NK-92 (cell line): Measurements from ENCODE around the gene SIRT1.
"Not testable (repeated sequence)": the region's sequence is repeated elsewhere in the genome, so short reads cannot be mapped to it uniquely, and the experiment has no call there.

Experiments used
- DNase-seq: peaks from one replicate; lab custom pipeline; 2025; ENCODE audit not compliant: unreplicated experiment; lab: John Stamatoyannopoulos, UW

The SIRT1 gene

GRCh38 chr10:67955614-67956013 lies 71.2 kb downstream of the SIRT1 start:
- DNase-seq, result no peak

DNA sequence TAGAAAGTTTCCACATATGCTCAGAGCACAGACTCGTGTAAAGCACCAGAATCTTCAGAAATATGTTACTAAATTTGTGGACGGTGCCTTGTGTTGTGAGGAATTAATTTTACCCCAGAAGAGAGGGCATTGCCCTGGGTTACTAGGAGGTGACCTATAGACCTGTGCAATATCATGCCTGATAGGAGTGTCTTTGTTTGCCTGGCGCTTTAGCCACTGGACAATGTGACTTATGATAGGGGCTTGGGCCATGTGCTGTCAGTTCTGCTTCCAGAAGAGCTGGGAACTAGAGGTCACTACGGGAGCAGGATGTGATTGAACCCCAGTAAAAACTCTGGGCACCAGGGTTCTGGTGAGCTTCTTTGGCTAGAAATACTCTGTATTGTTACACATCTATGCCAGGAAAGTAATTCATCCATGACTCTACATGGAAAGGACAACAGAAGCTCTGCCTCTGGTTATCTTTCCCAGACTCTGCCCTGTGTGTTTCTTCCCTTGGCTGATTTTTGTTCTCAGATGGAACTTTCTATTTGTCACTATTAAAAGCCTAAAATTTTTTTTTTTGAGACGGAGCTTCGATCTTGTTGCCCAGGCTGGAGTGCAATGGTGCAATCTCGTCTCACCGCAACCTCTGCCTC lies 75.5 kb downstream of the SIRT1 start:
- DNase-seq, result no peak

GRCh38 chr10:67965456-67965855 lies 81.0 kb downstream of the SIRT1 start:
- no peak for DNase-seq

DNA sequence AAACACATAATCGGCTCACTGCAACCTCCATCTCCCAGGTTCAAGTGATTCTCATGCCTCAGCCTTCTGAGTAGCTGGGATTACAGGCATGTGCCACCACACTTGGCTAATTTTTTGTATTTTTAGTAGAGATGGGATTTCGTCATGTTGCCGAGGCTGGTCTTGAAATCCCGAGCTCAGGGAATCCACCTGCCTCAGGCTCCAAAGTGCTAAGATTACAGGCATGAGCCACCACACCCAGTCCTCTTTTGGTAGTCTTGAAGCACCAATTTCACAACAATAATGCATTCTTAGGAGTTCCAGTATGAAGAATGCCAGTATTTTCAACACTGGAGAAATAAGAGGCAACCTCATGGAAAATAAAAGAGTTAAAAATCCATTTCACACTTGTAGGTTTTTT lies 81.6 kb downstream of the SIRT1 start:
- DNase-seq, result not testable (repeated sequence)
